SK-N-SH (cell line): ENCODE data around the gene LRP6. TPM values are rescaled to one million over a fixed set of nuclear protein-coding genes. Genes with fewer than 3 reads are reported as not detected.

Source experiments
- CTCF ChIA-PET: fragments of 300-600, 350-600 bp; formaldehyde crosslinking; extraction: SDS; loops from one replicate; lab custom pipeline; 2021; lab: Yijun Ruan, JAX
- POLR2A ChIA-PET: fragments of 350-600 bp; sonication (Branson Sonifier 250); formaldehyde crosslinking; extraction: SDS; loops from one replicate; lab custom pipeline; 2020; ENCODE audit warnings: antibody characterized with exemption, inconsistent platforms; lab: Yijun Ruan, JAX
- DNase-seq: peaks from one replicate; pipeline ENCODE4 v3.0.0; 2012
- H2AFZ ChIP-seq: fragments of 200-600 bp; sonication (generic); 2 replicates; pipeline ENCODE4 v1.8.1; 2016; ENCODE audit warnings: antibody characterized with exemption, mild to moderate bottlenecking, low read depth
- H3F3A ChIP-seq: fragments of 200-600 bp; sonication (generic); replicated peaks from 2 replicates; pipeline ENCODE3; 2016; ENCODE audit warnings: antibody characterized with exemption, mild to moderate bottlenecking; ENCODE audit not compliant: insufficient read depth
- H3K27ac ChIP-seq, 2 experiments: fragments of 200-500 bp in 1 of 2; fragments of 200-600 bp in 1 of 2; sonication (Bioruptor generic) in 1 of 2; sonication (generic), shearing (Covaris generic) in 1 of 2; 2 replicates each; pipeline versions ENCODE4 v1.5.1 to v1.6.1; 2014 to 2016; ENCODE audit warnings: low read depth in 2 of 2, inconsistent platforms in 1 of 2, low read length in 1 of 2, mild to moderate bottlenecking in 1 of 2, mixed read lengths in 1 of 2
- H3K27me3 ChIP-seq: fragments of 200-600 bp; sonication (generic), shearing (Covaris generic); 2 replicates; pipeline ENCODE4 v1.6.1; 2016; ENCODE audit warnings: mixed run types; ENCODE audit not compliant: insufficient read depth
- H3K36me3 ChIP-seq, 2 experiments: fragments of 200-500 bp in 1 of 2; fragments of 200-600 bp in 1 of 2; sonication (Bioruptor generic) in 1 of 2; sonication (generic) in 1 of 2; replicated peaks in 1 of 2; 2 replicates each; pipeline versions ENCODE3 to v1.5.1; 2014 to 2016; ENCODE audit warnings: low read length in 1 of 2, mild to moderate bottlenecking in 1 of 2; ENCODE audit not compliant: insufficient read depth in 2 of 2, control insufficient read depth in 1 of 2
- H3K4me1 ChIP-seq, 2 experiments: fragments of 200-500 bp in 1 of 2; fragments of 200-600 bp in 1 of 2; sonication (Bioruptor generic) in 1 of 2; sonication (generic), shearing (Covaris generic) in 1 of 2; 2 replicates each; pipeline versions ENCODE4 v1.5.1 to v1.6.1; 2014 to 2016; ENCODE audit warnings: low read depth in 1 of 2, low read length in 1 of 2, mixed run types in 1 of 2; ENCODE audit not compliant: insufficient read depth in 2 of 2, control insufficient read depth in 1 of 2
- H3K4me2 ChIP-seq: fragments of 200-600 bp; sonication (generic), shearing (Covaris generic); 2 replicates; pipeline ENCODE4 v1.6.1; 2017; ENCODE audit warnings: mixed run types
- H3K4me3 ChIP-seq, 2 experiments: fragments of 200-500 bp in 1 of 2; fragments of 200-600 bp in 1 of 2; sonication (Bioruptor generic) in 1 of 2; sonication (generic), shearing (Covaris generic) in 1 of 2; 2 replicates each; pipeline versions ENCODE4 v1.5.1 to v1.8.1; 2014 to 2016; ENCODE audit warnings: low read depth in 2 of 2, inconsistent platforms in 1 of 2, low read length in 1 of 2, mild to moderate bottlenecking in 1 of 2, mixed read lengths in 1 of 2, moderate library complexity in 1 of 2
- H3K79me2 ChIP-seq: fragments of 200-600 bp; sonication (generic); 2 replicates; pipeline ENCODE4 v1.8.1; 2017; ENCODE audit warnings: mild to moderate bottlenecking; ENCODE audit not compliant: insufficient read depth
- H3K9ac ChIP-seq: fragments of 200-600 bp; sonication (generic); 2 replicates; pipeline ENCODE4 v1.6.1; 2017; ENCODE audit warnings: mixed run types
- H3K9me2 ChIP-seq: fragments of 200-600 bp; sonication (generic); 2 replicates; pipeline ENCODE4 v1.6.1; 2017; ENCODE audit warnings: mixed run types
- H3K9me3 ChIP-seq: fragments of 200-600 bp; sonication (generic); 2 replicates; pipeline ENCODE4 v1.6.1; 2017; ENCODE audit warnings: mixed run types, mild to moderate bottlenecking, moderate library complexity
- H4K20me1 ChIP-seq: fragments of 200-600 bp; sonication (generic); 2 replicates; pipeline ENCODE4 v1.6.1; 2017; ENCODE audit warnings: mild to moderate bottlenecking, mixed run types; ENCODE audit not compliant: insufficient read depth
- EP300 ChIP-seq, 2 experiments: IDR thresholded peaks; 2 replicates each; pipeline versions ENCODE4 v1.4.0 to v1.6.1; 2012; ENCODE audit warnings: borderline replicate concordance in 1 of 2, low read depth in 1 of 2, low read length in 1 of 2
- FOSL2 ChIP-seq: IDR thresholded peaks from 2 replicates; pipeline ENCODE4 v1.4.0; 2012; ENCODE audit warnings: low read depth, mild to moderate bottlenecking, moderate library complexity, borderline replicate concordance
- GATA2 ChIP-seq: sonication (generic); formaldehyde crosslinking; IDR thresholded peaks from 2 replicates; pipeline ENCODE4 v1.5.0; 2020; ENCODE audit warnings: mild to moderate bottlenecking, missing genetic modification reagents
- JUND ChIP-seq: IDR thresholded peaks from 2 replicates; pipeline ENCODE4 v1.4.0; 2012
- MEF2A ChIP-seq: IDR thresholded peaks from 2 replicates; pipeline ENCODE4 v1.4.0; 2012; ENCODE audit warnings: low read depth, borderline replicate concordance
- NFIC ChIP-seq: IDR thresholded peaks from 2 replicates; pipeline ENCODE4 v1.4.0; 2012; ENCODE audit warnings: borderline replicate concordance
- PBX3 ChIP-seq: IDR thresholded peaks from 2 replicates; pipeline ENCODE4; 2012
- POLR2AphosphoS5 ChIP-seq: IDR thresholded peaks from 2 replicates; pipeline ENCODE4 v1.6.1; 2012; ENCODE audit warnings: low read depth, low read length
- TCF12 ChIP-seq: IDR thresholded peaks from 2 replicates; pipeline ENCODE4 v1.4.0; 2012
- TEAD4 ChIP-seq: IDR thresholded peaks from 2 replicates; pipeline ENCODE4 v1.4.0; 2012; ENCODE audit warnings: mild to moderate bottlenecking, borderline replicate concordance; ENCODE audit not compliant: insufficient read depth
- USF1 ChIP-seq: IDR thresholded peaks from 2 replicates; pipeline ENCODE4 v1.4.0; 2012; ENCODE audit warnings: low read depth, borderline replicate concordance
- WGBS: methylation state at CpG from one replicate; pipeline ENCODE4 v1.1.6; 2017; ENCODE audit warnings: low lambda C conversion rate; 5-methylcytosine and 5-hydroxymethylcytosine counted together
- polyA plus RNA-seq, 3 experiments: library from polyadenylated mRNA; depleted of rRNA; stranded (reverse); fragments of >200 nt; gene quantifications; 2 replicates each; pipeline ENCODE4 v1.2.3, GENCODE V29; 2012

Gene LRP6
- polyA plus RNA-seq, 1 of the 3 experiments (the other 2 are of a cell fraction), result 13.7 TPM

GRCh38 chr12:12286441-12286840 is 19.6 kb upstream of the LRP6 start:
- Histone ChIP-seq H3K79me2 (no peaks in the 10 kb centered on the region), H3K9me2 (no peaks in the 10 kb centered on the region), H3F3A (peaks cover 16% of the 10 kb centered on the region), H3K4me3 (no peak overlapping the region), H3K27ac (no peak overlapping the region), H3K4me2 (no peak overlapping the region), H3K36me3 (no peaks in the 10 kb centered on the region), H3K9me3 (no peaks in the 10 kb centered on the region), H3K27me3 (no peaks in the 10 kb centered on the region), H3K9ac (no peak overlapping the region), H4K20me1 (no peaks in the 10 kb centered on the region), H3K4me1 (peaks cover 3 to 15% of the 10 kb centered on the region in 2 experiments), H2AFZ (no peak overlapping the region)
- TF ChIP-seq POLR2AphosphoS5 (no peak), TCF12 (no peak)
- ChIA-PET POLR2A (interaction anchor here (0.6 kb wide), 1 partner anchor 147 kb away, joined by 3 read pairs; no protein-coding TSS in a partner anchor), CTCF (no interaction called here)
- WGBS, result 94% methylated on average over 5 of the region's 5 CpGs
- DNase-seq, result no peak

GRCh38 chr12:12282761-12283425 is 16.0 kb upstream of the LRP6 start:
- POLR2A ChIA-PET, result no interaction called here

More at GRCh38 chr12:12282761-12283425, 16.0 kb upstream of the LRP6 start:
- Histone ChIP-seq H3K27me3 (no peaks in the 10 kb centered on the region), H3K4me1 (peaks cover 3 to 15% of the 10 kb centered on the region in 2 experiments), H3K36me3 (no peaks in the 10 kb centered on the region), H3K79me2 (no peaks in the 10 kb centered on the region), H4K20me1 (no peaks in the 10 kb centered on the region), H2AFZ (peak overlapping the region; percentile 58; the same call in 1 of the 2 replicates), H3K4me2 (peak overlapping the region; percentile 51), H3K9me3 (no peaks in the 10 kb centered on the region), H3K9me2 (no peaks in the 10 kb centered on the region), H3K9ac (peak overlapping the region; percentile 40; the same call in 1 of the 2 replicates), H3F3A (peaks cover 16% of the 10 kb centered on the region), H3K4me3 (0 out of 4 replicates have a peak overlapping the region, but pooled peaks of 1 of the 2 experiments have one; percentile 6), H3K27ac (peak overlapping the region; percentile 18 to 82; a peak in 3 of 4 replicates)
- CTCF ChIA-PET, result no interaction called here
- DNase-seq, result no peak
- 19% methylated on average over 7 of the region's 7 CpGs for WGBS
- peak in 1 of 2 experiments; percentile 76; a peak in 1 of 4 replicates for TF ChIP-seq EP300 (IDR thresholded peaks at IDR 0.05; ENCODE audit: borderline replicate concordance in 1 of 2, low read depth in 1 of 2, low read length in 1 of 2)
- peak; percentile 55; the same call in 1 of the 2 replicates for TF ChIP-seq POLR2AphosphoS5
- TF ChIP-seq MEF2A, result no peak
- peak; percentile 87 for TF ChIP-seq NFIC
- TF ChIP-seq FOSL2, result peak; percentile 78
- TF ChIP-seq USF1, result no peak
- TF ChIP-seq TCF12, result peak; percentile 61
- peak; percentile 65 for TF ChIP-seq TEAD4
- TF ChIP-seq JUND, result peak; percentile 89
- TF ChIP-seq PBX3, result peak; percentile 50; the same call in 1 of the 2 replicates
- TF ChIP-seq GATA2, result no peak
